Activated B cell treated with CpG ODN at 0.5 μM for 24 hours (primary cell): ENCODE measurements around the gene ROR2. TPM values are rescaled to one million over a fixed set of nuclear protein-coding genes. Genes with fewer than 3 reads are reported as not detected.

Experiments
- ATAC-seq: fragments of 200-7000 bp; cut with Tn5 transposase; one replicate; pipeline ENCODE4 v1.10.0; 2021; ENCODE audit warnings: low read depth, mild to moderate bottlenecking, moderate library complexity
- CTCF ChIA-PET: fragments of 350-600 bp; sonication (Branson Sonifier 250); formaldehyde crosslinking; loops from one replicate; lab custom pipeline; 2021; ENCODE audit warnings: antibody characterized with exemption; lab: Charles Lee
- POLR2A ChIA-PET: fragments of 350-600 bp; sonication (Branson Sonifier 250); formaldehyde crosslinking; loops from one replicate; lab custom pipeline; 2021; ENCODE audit warnings: antibody characterized with exemption; lab: Charles Lee
- DNase-seq: peaks from one replicate; pipeline ENCODE4 v3.0.0; 2022
- H3K27ac Mint-ChIP-seq: one replicate; pipeline ENCODE4 v1.8.0; 2020; ENCODE audit warnings: mixed read lengths
- H3K27me3 Mint-ChIP-seq: one replicate; pipeline ENCODE4 v1.8.0; 2021; ENCODE audit warnings: mixed read lengths
- H3K36me3 Mint-ChIP-seq: one replicate; pipeline ENCODE4 v1.8.0; 2021; ENCODE audit warnings: low read depth, mixed read lengths
- H3K4me1 Mint-ChIP-seq: one replicate; pipeline ENCODE4 v1.8.0; 2021; ENCODE audit warnings: mixed read lengths
- H3K4me3 Mint-ChIP-seq: one replicate; pipeline ENCODE4 v1.8.0; 2020; ENCODE audit warnings: mild to moderate bottlenecking, mixed read lengths
- H3K9me3 Mint-ChIP-seq: one replicate; pipeline ENCODE4 v1.8.0; 2020; ENCODE audit warnings: mixed read lengths
- CTCF ChIP-seq: fragments of 200-600 bp; IDR thresholded peaks from one replicate; pipeline ENCODE4 v1.8.0; 2022; ENCODE audit warnings: antibody characterized with exemption, mild to moderate bottlenecking
- intact Hi-C: fragments of 100-400 bp; cut with micrococcal nuclease; formaldehyde crosslinking; loops from one replicate; pipeline ENCODE4 v1.15.1; 2024
- total RNA-seq: library from RNA; stranded (reverse); gene quantifications from 2 replicates; pipeline ENCODE4 v1.2.3, GENCODE V29; 2022

The ROR2 gene
- total RNA-seq, 1 donor from 2014 or later: not detected

- intact Hi-C loops: loop anchor here (1.0 to 10.0 kb wide), 7 partner anchors 7 to 1862 kb away; partner anchors contain the start of genes AUH, CENPP, NOL8 and PHF2
- Mint-ChIP-seq H3K36me3 (no peaks in the 10 kb centered on the region), H3K27ac (no peak overlapping the region), H3K4me3 (no peak overlapping the region), H3K9me3 (peaks cover 7% of the 10 kb centered on the region), H3K27me3 (peaks cover 1% of the 10 kb centered on the region), H3K4me1 (peaks cover 6% of the 10 kb centered on the region)
- no peak for TF ChIP-seq CTCF
- CTCF ChIA-PET: interaction anchor here (1.5 kb wide), 1 partner anchor 798 kb away, joined by 5 read pairs; no protein-coding TSS in a partner anchor
- ATAC-seq (no peak), DNase-seq (no peak)
- POLR2A ChIA-PET: interaction anchor here (0.6 to 1.0 kb wide), 3 partner anchors 8 to 901 kb away, joined by 3 read pairs; no protein-coding TSS in a partner anchor
These were observed 237.2 kb downstream of the ROR2 start for GRCh38 chr9:91712811-91713210.

GRCh38 chr9:91711755-91712601 lies 238.1 kb downstream of the ROR2 start:
- ChIA-PET CTCF (interaction anchor here (1.5 kb wide), 1 partner anchor 797 kb away, joined by 5 read pairs; no protein-coding TSS in a partner anchor), POLR2A (interaction anchor here (1.0 kb wide), 1 partner anchor 9 kb away, joined by 3 read pairs; no protein-coding TSS in a partner anchor)
- ATAC-seq (peak; percentile 94), DNase-seq (peak; percentile 54)
- TF ChIP-seq CTCF: no peak
- H3K27me3 Mint-ChIP-seq: no peaks in the 10 kb centered on the region
- peaks cover 7% of the 10 kb centered on the region for H3K9me3 Mint-ChIP-seq
- H3K4me3 Mint-ChIP-seq: no peak overlapping the region
- no peak overlapping the region for H3K27ac Mint-ChIP-seq
- peaks cover 6% of the 10 kb centered on the region for H3K4me1 Mint-ChIP-seq
- intact Hi-C loops: loop anchor here (1.0 to 10.0 kb wide), 7 partner anchors 8 to 1863 kb away; partner anchors contain the start of genes AUH, CENPP, NOL8 and PHF2
- H3K36me3 Mint-ChIP-seq: no peaks in the 10 kb centered on the region

GRCh38 chr9:91710158-91710557 lies 239.9 kb downstream of the ROR2 start:
- no peak for TF ChIP-seq CTCF
- peaks cover 5% of the 10 kb centered on the region for H3K36me3 Mint-ChIP-seq
- no peak overlapping the region for H3K27ac Mint-ChIP-seq
- H3K27me3 Mint-ChIP-seq: no peaks in the 10 kb centered on the region
- peaks cover 6% of the 10 kb centered on the region for H3K9me3 Mint-ChIP-seq
- peaks cover 6% of the 10 kb centered on the region for H3K4me1 Mint-ChIP-seq
- no peak for ATAC-seq
- ChIA-PET POLR2A (no interaction called here), CTCF (no interaction called here)
- no peak for DNase-seq
- intact Hi-C loops: loop anchor here (5.0 to 10.0 kb wide), 4 partner anchors 348 to 1865 kb away; partner anchors contain the start of genes AUH, CENPP, NOL8 and PHF2
- H3K4me3 Mint-ChIP-seq: no peak overlapping the region

- peaks cover 6% of the 10 kb centered on the region for H3K27me3 Mint-ChIP-seq
- peaks cover 17% of the 10 kb centered on the region for H3K9me3 Mint-ChIP-seq
- H3K27ac Mint-ChIP-seq: no peak overlapping the region
- intact Hi-C loops: no loop called here
- TF ChIP-seq CTCF: no peak
- H3K4me1 Mint-ChIP-seq: no peaks in the 10 kb centered on the region
- no peak for DNase-seq
- H3K4me3 Mint-ChIP-seq: no peak overlapping the region
- H3K36me3 Mint-ChIP-seq: peaks cover 5% of the 10 kb centered on the region
- ChIA-PET POLR2A (no interaction called here), CTCF (no interaction called here)
- ATAC-seq: no peak
These were observed 244.6 kb downstream of the ROR2 start for GRCh38 chr9:91705386-91705785.

GRCh38 chr9:91700475-91700874 lies 249.6 kb downstream of the ROR2 start:
- Mint-ChIP-seq H3K27ac (no peak overlapping the region), H3K9me3 (peaks cover 15% of the 10 kb centered on the region), H3K4me1 (peaks cover 2% of the 10 kb centered on the region), H3K4me3 (no peak overlapping the region), H3K27me3 (peaks cover 7% of the 10 kb centered on the region), H3K36me3 (peaks cover 3% of the 10 kb centered on the region)
- no peak for ATAC-seq
- CTCF ChIA-PET: no interaction called here
- POLR2A ChIA-PET: no interaction called here
- intact Hi-C loops: no loop called here
- TF ChIP-seq CTCF: no peak
- no peak for DNase-seq
